Right hindlimb (tissue), 1 donor: ENCODE results near the gene CNIH1.

Experiments used
- DNase-seq: peaks from one replicate; pipeline ENCODE4 v3.0.0-alpha.2; 2018

Gene CNIH1

GRCh38 chr14:54440873-54441868 lies at the start of gene CNIH1:
Gene CNIH1, minus strand, starts transcription at chr14:54441374. Its CDS starts 47 bp downstream, at chr14:54441327.
- peak; percentile 96 for DNase-seq

GRCh38 chr14:54490445-54491175 lies 49.4 kb upstream of the CNIH1 start:
- no peak for DNase-seq

- DNase-seq = no peak
These were observed 48.7 kb upstream of the CNIH1 start for GRCh38 chr14:54489731-54490444.

GRCh38 chr14:54489318-54489683 lies 48.1 kb upstream of the CNIH1 start:
- no peak for DNase-seq

GRCh38 chr14:54488646-54489317 lies 47.6 kb upstream of the CNIH1 start, which contains the start of gene GMFB:
Gene GMFB, minus strand, starts transcription at chr14:54488980. Its CDS starts 53 bp downstream, at chr14:54488927.
- peak; percentile 93 for DNase-seq

GRCh38 chr14:54488318-54488645 lies 47.1 kb upstream of the CNIH1 start:
- DNase-seq = no peak

GRCh38 chr14:54487771-54488170 lies 46.6 kb upstream of the CNIH1 start:
- no peak for DNase-seq

GRCh38 chr14:54486685-54487084 lies 45.5 kb upstream of the CNIH1 start:
- DNase-seq = no peak

- DNase-seq = no peak
These were observed 42.7 kb upstream of the CNIH1 start for GRCh38 chr14:54483846-54484245.

- DNase-seq = no peak
These were observed 42.0 kb upstream of the CNIH1 start for GRCh38 chr14:54483073-54483745.

GRCh38 chr14:54481695-54482094 lies 40.5 kb upstream of the CNIH1 start:
- DNase-seq = no peak

GRCh38 chr14:54480830-54481562 lies 39.8 kb upstream of the CNIH1 start:
- DNase-seq = no peak

GRCh38 chr14:54478636-54479215 lies 37.6 kb upstream of the CNIH1 start:
- DNase-seq = no peak

GRCh38 chr14:54475911-54476310 lies 34.7 kb upstream of the CNIH1 start:
- DNase-seq = no peak

GRCh38 chr14:54475187-54475899 lies 34.2 kb upstream of the CNIH1 start:
- no peak for DNase-seq

GRCh38 chr14:54474232-54474793 lies 33.1 kb upstream of the CNIH1 start:
- no peak for DNase-seq

GRCh38 chr14:54472315-54472714 lies 31.1 kb upstream of the CNIH1 start:
- DNase-seq = no peak

GRCh38 chr14:54471641-54472040 lies 30.5 kb upstream of the CNIH1 start:
- DNase-seq = no peak

- DNase-seq = no peak
These were observed 29.5 kb upstream of the CNIH1 start for GRCh38 chr14:54470701-54471100.

- no peak for DNase-seq
These were observed 26.1 kb upstream of the CNIH1 start for GRCh38 chr14:54467280-54467679.
